Tibial nerve (tissue), 3 donors: Measurements from ENCODE around the gene FBN1.

ENCODE experiments used
- CTCF ChIP-seq, 5 experiments: fragments of 200-600 bp in 3 of 5; fragments of 450-650 bp in 2 of 5; sonication (generic) in 3 of 5; IDR thresholded peaks; one replicate each; pipeline ENCODE4 v1.5.1; 2016 to 2019; ENCODE audit warnings: antibody characterized with exemption in 5 of 5, mild to moderate bottlenecking in 3 of 5, moderate library complexity in 2 of 5
- POLR2A ChIP-seq, 2 donors: fragments of 450-650 bp; IDR thresholded peaks; one replicate each; pipeline ENCODE4 v1.6.1; 2017; ENCODE audit warnings: antibody characterized with exemption in 2 of 2, mild to moderate bottlenecking in 2 of 2, moderate library complexity in 2 of 2

- TF ChIP-seq CTCF (IDR thresholded peaks at IDR 0.05) (no peak), POLR2A (IDR thresholded peaks at IDR 0.05) (no peak)
Observed at GRCh38 chr15:48385031-48385830, 260.3 kb downstream of the FBN1 start.
